Stimulated activated CD8-positive, alpha-beta memory T cell treated with anti-CD3 and anti-CD28 coated beads, Interleukin-12 subunit alpha, Interleukin-12 subunit beta, amount 100 ng/mL, for 4 hours (primary cell): ENCODE results near the gene TFF3.

Experiments
- DNase-seq: peaks from one replicate; pipeline ENCODE4 v3.0.0-alpha.2; 2020; ENCODE audit warnings: low read depth

TFF3 gene

GRCh38 chr21:42346866-42347600 is 31.8 kb upstream of the TFF3 start:
- DNase-seq: no peak

GRCh38 chr21:42346441-42346840 is 31.2 kb upstream of the TFF3 start:
- DNase-seq: no peak

- DNase-seq: no peak
These were observed 29.4 kb upstream of the TFF3 start for GRCh38 chr21:42344631-42345030.

GRCh38 chr21:42343963-42344510 is 28.8 kb upstream of the TFF3 start:
- DNase-seq: no peak

- no peak for DNase-seq
These were observed 28.3 kb upstream of the TFF3 start for GRCh38 chr21:42343556-42343955.

GRCh38 chr21:42343101-42343500 is 27.9 kb upstream of the TFF3 start:
- DNase-seq: no peak

GRCh38 chr21:42341776-42342542 is 26.8 kb upstream of the TFF3 start:
- DNase-seq: no peak

GRCh38 chr21:42340187-42341050 is 25.2 kb upstream of the TFF3 start:
- no peak for DNase-seq

GRCh38 chr21:42338729-42339715 is 23.8 kb upstream of the TFF3 start:
- DNase-seq: no peak

- DNase-seq: peak; percentile 42
These were observed 22.9 kb upstream of the TFF3 start for GRCh38 chr21:42337830-42338728.

- DNase-seq: no peak
These were observed 22.1 kb upstream of the TFF3 start for GRCh38 chr21:42337276-42337675.

GRCh38 chr21:42336054-42336453 is 20.8 kb upstream of the TFF3 start:
- no peak for DNase-seq

- DNase-seq: no peak
These were observed 17.5 kb upstream of the TFF3 start for GRCh38 chr21:42332557-42333317.

- no peak for DNase-seq
These were observed 16.5 kb upstream of the TFF3 start for GRCh38 chr21:42331660-42332059.

GRCh38 chr21:42330380-42331371 is 15.5 kb upstream of the TFF3 start:
- DNase-seq: no peak

- DNase-seq: no peak
These were observed 9.7 kb upstream of the TFF3 start for GRCh38 chr21:42324896-42325295.

GRCh38 chr21:42321845-42322244 is 6.6 kb upstream of the TFF3 start:
- DNase-seq: no peak

GRCh38 chr21:42321231-42321630 is 6.0 kb upstream of the TFF3 start:
- DNase-seq: no peak
